GM15510 (cell line): ENCODE data around the gene ZNF592.

ENCODE experiments used
- POLR2A ChIP-seq: IDR thresholded peaks from 3 replicates; pipeline ENCODE4 v1.6.1; 2011; ENCODE audit warnings: borderline replicate concordance; ENCODE audit not compliant: insufficient read length; ENCODE audit errors: extremely low read depth

ZNF592 gene

GRCh38 chr15:84823282-84823878, 75.0 kb downstream of the ZNF592 start:
- no peak for TF ChIP-seq POLR2A

GRCh38 chr15:84824260-84825007, 76.0 kb downstream of the ZNF592 start:
- no peak for TF ChIP-seq POLR2A

GRCh38 chr15:84826369-84826823, 78.0 kb downstream of the ZNF592 start:
- TF ChIP-seq POLR2A = no peak

- no peak for TF ChIP-seq POLR2A
Observed at GRCh38 chr15:84827246-84827645, 78.9 kb downstream of the ZNF592 start.

- TF ChIP-seq POLR2A = no peak
Observed at GRCh38 chr15:84828086-84828908, 79.9 kb downstream of the ZNF592 start.

GRCh38 chr15:84829428-84829827, 81.0 kb downstream of the ZNF592 start:
- no peak for TF ChIP-seq POLR2A

- no peak for TF ChIP-seq POLR2A
Observed at GRCh38 chr15:84830036-84830435, 81.6 kb downstream of the ZNF592 start.

GRCh38 chr15:84831028-84831427, 82.6 kb downstream of the ZNF592 start:
- no peak for TF ChIP-seq POLR2A

- no peak for TF ChIP-seq POLR2A
Observed at GRCh38 chr15:84831613-84832012, 83.2 kb downstream of the ZNF592 start.

- TF ChIP-seq POLR2A = no peak
Observed at GRCh38 chr15:84832448-84833040, 84.2 kb downstream of the ZNF592 start.

- no peak for TF ChIP-seq POLR2A
Observed at GRCh38 chr15:84833447-84834228, 85.2 kb downstream of the ZNF592 start.

- no peak for TF ChIP-seq POLR2A
Observed at GRCh38 chr15:84834229-84834955, 86.0 kb downstream of the ZNF592 start.

GRCh38 chr15:84834969-84835368, 86.6 kb downstream of the ZNF592 start:
- TF ChIP-seq POLR2A = no peak
